ENCODE data around the gene URB1. TPM values are rescaled to one million over a fixed set of nuclear protein-coding genes. Genes with fewer than 3 reads are reported as not detected.

Gene URB1
- polyA plus RNA-seq, 1 donor, result 9.0 TPM

DNA sequence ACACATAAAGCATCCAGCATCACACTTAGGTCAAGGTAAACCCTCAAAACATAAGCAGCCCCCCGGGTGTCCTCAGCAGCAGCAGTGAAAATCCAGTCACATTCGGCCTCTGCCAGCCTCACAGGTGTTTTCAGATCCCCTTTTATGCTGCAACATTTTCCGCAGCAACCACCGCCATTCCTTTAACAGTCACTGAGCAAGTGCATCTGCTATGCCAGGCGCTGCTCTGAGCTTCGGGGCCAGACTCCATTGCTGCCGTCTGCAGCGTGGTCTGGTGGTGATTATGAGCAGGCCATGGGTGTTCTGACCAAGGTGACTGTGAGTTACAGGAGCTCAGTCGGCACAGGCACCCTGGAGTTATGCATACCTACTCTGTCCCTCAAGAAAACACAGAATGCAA lies 4.5 kb downstream of the URB1 start:
- no peaks in the 10 kb centered on the region for H3K27me3 ChIP-seq (ENCODE audit: control insufficient read depth, insufficient read depth, low read length)
- peaks cover 18% of the 10 kb centered on the region for H3K36me3 ChIP-seq (ENCODE audit: control insufficient read depth, insufficient read depth, low read length)
- no peak overlapping the region for H3K4me3 ChIP-seq (ENCODE audit: low read length)
- H3K9me3 ChIP-seq (ENCODE audit: control insufficient read depth, low read depth, low read length), result no peaks in the 10 kb centered on the region
- H3K27ac ChIP-seq (ENCODE audit: low read length), result no peak overlapping the region
- WGBS (ENCODE audit: insufficient coverage, low lambda C conversion rate), result no CpG with 5 or more reads among the region's 9 CpGs
- no peak for DNase-seq
- no peaks in the 10 kb centered on the region for H3K4me1 ChIP-seq (ENCODE audit: control insufficient read depth, insufficient read depth, low read length)

DNA sequence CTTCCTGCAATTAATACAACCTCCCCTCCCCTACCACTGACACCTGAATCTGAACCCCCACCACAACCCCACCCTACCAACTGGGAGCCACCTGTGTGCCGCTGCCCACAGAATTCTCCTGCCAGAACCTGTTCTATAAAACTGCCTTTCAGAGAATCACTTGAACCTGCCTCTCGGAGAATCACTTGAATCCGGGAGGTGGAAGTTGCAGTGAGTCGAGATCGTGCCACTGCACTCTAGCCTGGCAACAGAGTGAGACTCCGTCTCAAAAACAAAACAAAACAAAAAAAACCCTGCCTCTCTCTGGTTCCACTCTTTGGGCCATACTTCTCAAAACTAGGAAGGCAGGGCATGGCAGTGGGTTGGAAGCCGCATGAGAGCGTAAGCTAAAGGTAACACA lies 5.7 kb downstream of the URB1 start:
- no peaks in the 10 kb centered on the region for H3K4me1 ChIP-seq (ENCODE audit: control insufficient read depth, insufficient read depth, low read length)
- H3K27me3 ChIP-seq (ENCODE audit: control insufficient read depth, insufficient read depth, low read length), result no peaks in the 10 kb centered on the region

DNA sequence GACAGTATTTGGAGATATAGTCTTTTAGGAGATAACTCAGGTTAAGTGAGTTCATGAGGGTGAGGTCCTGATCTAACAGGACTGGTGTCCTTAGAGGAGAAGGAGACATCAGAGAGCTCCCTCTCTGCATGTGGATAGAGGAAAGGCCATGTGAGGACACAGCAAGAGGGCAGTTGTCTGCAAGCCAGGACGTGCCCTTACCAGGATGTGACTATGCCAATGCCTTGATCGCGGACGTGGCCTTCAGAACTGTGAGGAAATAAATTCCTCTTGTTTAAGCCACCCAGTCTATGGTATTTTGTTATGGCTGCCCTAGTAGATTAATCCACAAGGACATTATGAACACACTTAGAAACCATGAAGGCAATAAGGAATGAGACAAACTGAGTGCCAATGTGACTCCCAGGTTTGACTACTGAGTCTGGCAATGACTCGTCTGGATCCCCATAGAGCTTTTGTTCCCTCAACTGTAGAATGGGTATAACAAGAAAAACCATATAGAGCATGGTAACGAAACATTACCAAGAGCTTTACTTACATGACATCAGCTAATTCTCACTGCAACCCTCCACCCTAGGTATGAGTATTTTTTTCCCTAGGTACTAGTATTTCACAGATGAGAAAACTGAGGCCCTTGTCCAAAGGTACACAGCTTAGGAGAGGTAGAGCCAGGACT lies 6.5 kb downstream of the URB1 start:
- H3K36me3 ChIP-seq (ENCODE audit: control insufficient read depth, insufficient read depth, low read length), result peaks cover 35% of the 10 kb centered on the region
- WGBS (ENCODE audit: insufficient coverage, low lambda C conversion rate), result no CpG with 5 or more reads among the region's 6 CpGs
- DNase-seq, result no peak
- H3K4me3 ChIP-seq (ENCODE audit: low read length), result no peak overlapping the region
- no peak overlapping the region for H3K27ac ChIP-seq (ENCODE audit: low read length)
- no peaks in the 10 kb centered on the region for H3K27me3 ChIP-seq (ENCODE audit: control insufficient read depth, insufficient read depth, low read length)
- H3K9me3 ChIP-seq (ENCODE audit: control insufficient read depth, low read depth, low read length), result no peaks in the 10 kb centered on the region
- H3K4me1 ChIP-seq (ENCODE audit: control insufficient read depth, insufficient read depth, low read length), result no peaks in the 10 kb centered on the region

More for the DNA sequence above, 5.7 kb downstream of the URB1 start:
- no peak overlapping the region for H3K27ac ChIP-seq (ENCODE audit: low read length)
- peaks cover 30% of the 10 kb centered on the region for H3K36me3 ChIP-seq (ENCODE audit: control insufficient read depth, insufficient read depth, low read length)
- no CpG with 5 or more reads among the region's 8 CpGs for WGBS (ENCODE audit: insufficient coverage, low lambda C conversion rate)
- no peaks in the 10 kb centered on the region for H3K9me3 ChIP-seq (ENCODE audit: control insufficient read depth, low read depth, low read length)
- DNase-seq, result no peak
- no peak overlapping the region for H3K4me3 ChIP-seq (ENCODE audit: low read length)

DNA sequence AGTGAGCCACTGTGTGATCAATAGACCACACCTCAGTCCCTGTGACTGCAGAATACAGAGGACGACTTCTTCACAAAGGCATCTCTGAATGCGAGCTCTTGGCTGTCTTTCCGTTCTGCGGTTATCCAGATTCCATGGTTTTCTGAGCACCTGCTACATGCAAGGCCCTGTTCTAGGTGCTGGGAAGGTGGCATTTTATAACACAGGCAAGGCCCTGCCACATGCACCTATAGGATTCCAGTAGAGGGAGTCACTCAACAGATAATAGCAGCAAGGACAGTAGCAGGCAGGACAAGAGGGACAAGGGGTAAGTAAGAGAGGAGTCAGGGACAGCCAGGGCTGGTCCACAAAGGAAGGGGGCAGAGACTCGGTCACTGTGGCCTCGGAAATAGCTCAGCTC lies 9.0 kb downstream of the URB1 start:
- Histone ChIP-seq H3K36me3 (ENCODE audit: control insufficient read depth, insufficient read depth, low read length) (peaks cover 52% of the 10 kb centered on the region), H3K4me1 (ENCODE audit: control insufficient read depth, insufficient read depth, low read length) (no peaks in the 10 kb centered on the region), H3K27me3 (ENCODE audit: control insufficient read depth, insufficient read depth, low read length) (no peaks in the 10 kb centered on the region), H3K27ac (ENCODE audit: low read length) (no peak overlapping the region), H3K9me3 (ENCODE audit: control insufficient read depth, low read depth, low read length) (no peaks in the 10 kb centered on the region), H3K4me3 (ENCODE audit: low read length) (no peak overlapping the region)
- WGBS (ENCODE audit: insufficient coverage, low lambda C conversion rate), result no CpG with 5 or more reads among the region's 6 CpGs
- no peak for DNase-seq

DNA sequence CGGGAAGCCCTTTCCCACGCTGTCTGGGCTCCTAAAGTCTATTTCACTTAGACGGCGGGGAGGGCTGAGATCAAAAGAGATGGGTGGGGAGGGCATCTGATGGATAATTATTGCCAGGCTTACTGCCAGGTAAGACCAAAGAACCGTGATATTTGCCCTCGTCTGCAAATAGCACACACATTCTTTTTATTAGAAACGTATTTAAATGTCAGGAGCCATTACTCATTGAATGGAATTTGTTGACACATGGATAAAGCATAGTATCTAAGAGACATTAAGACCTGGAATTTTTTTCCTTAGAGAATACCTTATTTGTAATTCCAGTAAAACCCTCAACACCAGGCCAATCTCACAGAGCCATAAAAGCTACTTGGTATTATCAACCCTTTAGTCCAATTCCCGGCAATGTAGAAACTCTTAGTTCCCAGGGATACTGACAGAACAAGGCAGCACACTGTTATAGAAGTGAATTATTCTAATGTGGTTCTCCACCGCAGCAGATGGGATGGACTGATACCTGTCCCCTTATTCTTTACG lies 10.6 kb downstream of the URB1 start:
- Histone ChIP-seq H3K4me1 (ENCODE audit: control insufficient read depth, insufficient read depth, low read length) (no peaks in the 10 kb centered on the region), H3K36me3 (ENCODE audit: control insufficient read depth, insufficient read depth, low read length) (peaks cover 63% of the 10 kb centered on the region), H3K9me3 (ENCODE audit: control insufficient read depth, low read depth, low read length) (no peaks in the 10 kb centered on the region), H3K27ac (ENCODE audit: low read length) (no peak overlapping the region), H3K27me3 (ENCODE audit: control insufficient read depth, insufficient read depth, low read length) (no peaks in the 10 kb centered on the region), H3K4me3 (ENCODE audit: low read length) (no peak overlapping the region)
- 57% methylated on average over 2 of the region's 10 CpGs for WGBS (ENCODE audit: insufficient coverage, low lambda C conversion rate)
- DNase-seq, result no peak

DNA sequence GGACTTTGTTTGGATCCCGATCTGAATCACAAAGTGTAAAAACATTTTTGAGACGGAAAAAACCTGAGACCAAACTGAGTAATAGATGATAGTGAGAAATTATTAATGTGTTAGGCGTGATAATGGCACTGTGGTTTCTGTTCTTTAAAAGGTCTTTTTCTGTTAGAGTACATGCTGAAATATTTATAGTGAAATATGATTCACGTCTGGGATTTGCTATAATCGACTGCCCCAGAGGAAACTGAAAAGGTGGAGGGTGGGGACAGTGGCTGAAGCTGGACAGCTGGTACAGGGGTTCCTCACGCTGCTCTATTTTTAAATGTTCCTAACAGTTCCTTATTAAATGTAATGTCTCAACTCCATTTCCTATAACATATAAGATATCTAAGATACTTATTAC lies 11.2 kb downstream of the URB1 start:
- Histone ChIP-seq H3K4me1 (ENCODE audit: control insufficient read depth, insufficient read depth, low read length) (no peaks in the 10 kb centered on the region), H3K36me3 (ENCODE audit: control insufficient read depth, insufficient read depth, low read length) (peaks cover 67% of the 10 kb centered on the region), H3K9me3 (ENCODE audit: control insufficient read depth, low read depth, low read length) (no peaks in the 10 kb centered on the region), H3K4me3 (ENCODE audit: low read length) (no peak overlapping the region), H3K27me3 (ENCODE audit: control insufficient read depth, insufficient read depth, low read length) (no peaks in the 10 kb centered on the region), H3K27ac (ENCODE audit: low read length) (no peak overlapping the region)
- WGBS (ENCODE audit: insufficient coverage, low lambda C conversion rate), result 96% methylated on average over 3 of the region's 6 CpGs
- no peak for DNase-seq

DNA sequence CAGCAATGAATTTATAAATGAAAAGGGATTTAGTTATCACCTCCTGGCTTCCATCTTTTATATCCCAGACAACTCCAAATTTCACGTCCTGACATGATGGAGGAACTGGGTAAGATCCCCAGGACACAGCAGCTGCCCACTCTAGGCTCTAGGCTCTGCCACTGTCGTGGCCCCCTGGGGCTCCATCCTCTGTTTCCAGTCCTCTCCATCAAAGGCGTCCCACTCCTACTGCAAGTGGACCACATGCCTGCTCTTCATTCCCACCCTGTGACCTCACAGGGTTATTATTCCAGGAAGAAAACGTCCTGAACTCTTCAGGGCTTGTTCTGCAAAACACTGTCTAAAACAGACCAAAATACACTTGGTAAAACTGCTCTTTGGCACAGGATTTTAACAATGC lies 11.9 kb downstream of the URB1 start:
- no peaks in the 10 kb centered on the region for H3K9me3 ChIP-seq (ENCODE audit: control insufficient read depth, low read depth, low read length)
- no CpG with 5 or more reads among the region's 4 CpGs for WGBS (ENCODE audit: insufficient coverage, low lambda C conversion rate)
- no peaks in the 10 kb centered on the region for H3K27me3 ChIP-seq (ENCODE audit: control insufficient read depth, insufficient read depth, low read length)
- peaks cover 70% of the 10 kb centered on the region for H3K36me3 ChIP-seq (ENCODE audit: control insufficient read depth, insufficient read depth, low read length)
- H3K4me1 ChIP-seq (ENCODE audit: control insufficient read depth, insufficient read depth, low read length), result no peaks in the 10 kb centered on the region
- no peak overlapping the region for H3K27ac ChIP-seq (ENCODE audit: low read length)
- no peak overlapping the region for H3K4me3 ChIP-seq (ENCODE audit: low read length)
- no peak for DNase-seq

DNA sequence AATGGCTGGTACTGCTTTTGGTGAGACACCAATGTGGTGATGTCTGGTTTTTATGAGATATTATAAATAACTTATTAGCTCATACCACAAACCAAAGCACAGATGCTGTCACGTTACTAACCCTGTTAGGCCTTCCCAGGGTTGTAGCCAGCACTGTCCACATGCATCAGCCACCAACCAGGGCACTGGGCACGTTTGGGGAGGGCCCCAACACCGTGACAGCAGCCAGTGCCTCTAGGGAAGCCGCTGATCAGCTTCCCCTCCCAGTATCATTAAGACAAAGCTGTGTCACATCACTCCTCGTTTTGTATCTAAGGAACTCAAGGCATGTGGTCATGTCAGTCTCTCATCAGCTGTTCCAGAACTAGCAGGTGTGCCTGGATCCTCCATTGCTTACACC lies 13.9 kb downstream of the URB1 start:
- no peak overlapping the region for H3K4me3 ChIP-seq (ENCODE audit: low read length)
- no peak overlapping the region for H3K27ac ChIP-seq (ENCODE audit: low read length)
- no peaks in the 10 kb centered on the region for H3K4me1 ChIP-seq (ENCODE audit: control insufficient read depth, insufficient read depth, low read length)
- peaks cover 73% of the 10 kb centered on the region for H3K36me3 ChIP-seq (ENCODE audit: control insufficient read depth, insufficient read depth, low read length)
- no CpG with 5 or more reads among the region's 5 CpGs for WGBS (ENCODE audit: insufficient coverage, low lambda C conversion rate)
- DNase-seq, result no peak
- no peaks in the 10 kb centered on the region for H3K9me3 ChIP-seq (ENCODE audit: control insufficient read depth, low read depth, low read length)
- no peaks in the 10 kb centered on the region for H3K27me3 ChIP-seq (ENCODE audit: control insufficient read depth, insufficient read depth, low read length)

DNA sequence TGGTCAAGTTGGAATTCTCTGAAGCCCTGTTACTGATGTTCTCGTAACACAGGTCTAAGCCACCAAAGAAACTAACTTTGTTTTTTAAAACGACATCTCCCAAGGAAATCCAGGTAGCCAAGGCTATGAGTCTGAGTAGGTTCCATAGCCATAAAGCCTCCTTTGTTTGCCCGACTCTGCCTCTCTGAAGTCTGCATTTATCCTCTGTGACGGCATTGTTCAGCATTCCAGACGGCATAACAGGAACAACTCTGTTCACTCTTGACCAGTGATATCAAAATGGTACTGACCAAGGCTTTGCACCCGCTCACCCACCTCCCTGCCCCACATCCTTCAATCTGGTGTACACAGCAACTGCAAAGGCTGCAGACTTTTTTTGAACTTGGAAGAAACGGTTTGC lies 14.8 kb downstream of the URB1 start:
- no CpG with 5 or more reads among the region's 7 CpGs for WGBS (ENCODE audit: insufficient coverage, low lambda C conversion rate)
- no peaks in the 10 kb centered on the region for H3K9me3 ChIP-seq (ENCODE audit: control insufficient read depth, low read depth, low read length)
- peaks cover 71% of the 10 kb centered on the region for H3K36me3 ChIP-seq (ENCODE audit: control insufficient read depth, insufficient read depth, low read length)
- no peaks in the 10 kb centered on the region for H3K4me1 ChIP-seq (ENCODE audit: control insufficient read depth, insufficient read depth, low read length)
- no peak for DNase-seq
- no peak overlapping the region for H3K4me3 ChIP-seq (ENCODE audit: low read length)
- no peaks in the 10 kb centered on the region for H3K27me3 ChIP-seq (ENCODE audit: control insufficient read depth, insufficient read depth, low read length)
- H3K27ac ChIP-seq (ENCODE audit: low read length), result no peak overlapping the region

DNA sequence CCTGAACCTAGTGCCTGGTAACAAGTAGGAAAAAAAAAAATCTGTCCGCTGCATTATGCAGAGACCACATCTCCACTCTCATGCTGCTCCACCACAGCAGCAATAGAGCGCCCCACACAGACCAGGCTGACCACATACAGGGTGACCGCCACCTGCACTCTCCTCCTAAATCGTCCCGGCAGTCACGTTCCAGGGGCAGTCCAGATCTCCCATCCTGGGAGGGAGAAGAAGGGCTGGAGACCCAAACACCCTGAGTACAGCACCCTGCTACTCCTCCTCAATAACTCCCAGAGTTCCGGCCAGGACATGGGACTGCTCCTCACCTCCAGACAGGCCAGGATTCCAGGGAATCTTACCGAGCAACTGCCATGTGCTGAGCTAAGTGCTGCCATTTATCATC lies 15.3 kb downstream of the URB1 start:
- Histone ChIP-seq H3K36me3 (ENCODE audit: control insufficient read depth, insufficient read depth, low read length) (peaks cover 66% of the 10 kb centered on the region), H3K27me3 (ENCODE audit: control insufficient read depth, insufficient read depth, low read length) (no peaks in the 10 kb centered on the region), H3K9me3 (ENCODE audit: control insufficient read depth, low read depth, low read length) (no peaks in the 10 kb centered on the region), H3K27ac (ENCODE audit: low read length) (no peak overlapping the region), H3K4me1 (ENCODE audit: control insufficient read depth, insufficient read depth, low read length) (no peaks in the 10 kb centered on the region), H3K4me3 (ENCODE audit: low read length) (no peak overlapping the region)
- no CpG with 5 or more reads among the region's 8 CpGs for WGBS (ENCODE audit: insufficient coverage, low lambda C conversion rate)
- DNase-seq, result no peak

DNA sequence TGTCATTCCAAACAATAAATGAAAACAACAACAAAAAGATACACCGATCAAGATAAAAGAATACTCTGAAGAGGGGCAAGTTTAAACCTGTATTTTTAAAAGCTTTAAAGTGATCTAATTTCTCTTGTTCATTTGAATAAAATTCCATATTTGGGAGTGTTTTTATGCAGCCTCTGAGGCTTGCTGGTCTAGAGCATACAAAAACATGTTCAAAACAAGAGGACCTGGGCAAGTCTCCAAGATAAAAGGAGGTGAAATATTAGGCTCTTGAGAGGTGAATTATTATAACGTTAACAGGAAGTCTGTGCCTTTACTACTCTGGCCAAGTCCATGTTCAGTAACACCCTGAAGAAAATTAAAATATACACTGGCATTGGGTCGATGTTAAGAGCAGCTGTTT lies 20.1 kb downstream of the URB1 start:
- 100% methylated on average over 1 of the region's 3 CpGs for WGBS (ENCODE audit: insufficient coverage, low lambda C conversion rate)
- Histone ChIP-seq H3K27me3 (ENCODE audit: control insufficient read depth, insufficient read depth, low read length) (no peaks in the 10 kb centered on the region), H3K9me3 (ENCODE audit: control insufficient read depth, low read depth, low read length) (no peaks in the 10 kb centered on the region), H3K36me3 (ENCODE audit: control insufficient read depth, insufficient read depth, low read length) (peaks cover 68% of the 10 kb centered on the region), H3K4me1 (ENCODE audit: control insufficient read depth, insufficient read depth, low read length) (no peaks in the 10 kb centered on the region), H3K4me3 (ENCODE audit: low read length) (no peak overlapping the region), H3K27ac (ENCODE audit: low read length) (no peak overlapping the region)
- no peak for DNase-seq
